ENCODE measurements around the gene RSPH1.

DNA sequence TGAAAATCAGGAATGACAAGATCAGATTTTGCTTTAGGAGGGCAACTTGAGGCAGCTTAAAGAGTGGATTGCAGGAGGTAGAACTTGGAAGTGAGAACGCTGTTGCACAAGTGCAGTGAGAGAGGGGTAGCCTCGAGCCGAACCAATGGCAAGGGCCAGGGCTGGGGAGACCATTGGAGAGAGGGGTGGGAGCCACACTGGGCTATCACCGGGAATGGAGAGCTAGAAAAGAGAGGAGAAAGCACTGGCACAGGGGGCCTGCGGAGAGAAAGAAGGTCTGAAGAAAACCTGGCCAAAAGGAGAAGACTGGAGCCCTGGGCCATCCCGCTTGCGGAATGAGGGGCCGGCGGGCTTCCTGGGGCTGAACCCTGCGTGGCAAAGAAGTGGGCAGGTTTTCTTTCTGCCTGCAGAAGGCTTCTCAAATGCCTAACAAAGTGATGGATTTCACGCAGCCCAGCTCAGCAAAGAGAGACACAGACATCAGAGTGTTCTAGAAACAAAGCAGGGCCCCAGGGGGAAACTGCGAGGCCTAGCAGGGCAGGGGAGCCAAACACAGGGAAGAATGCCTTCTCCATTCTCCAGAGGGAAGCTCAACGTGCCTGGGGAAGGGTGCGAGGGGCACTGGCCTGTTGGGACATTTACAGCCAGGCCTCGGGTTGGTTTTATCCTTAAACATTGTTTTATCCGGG is 16.5 kb upstream of the RSPH1 start:
- no peak for TF ChIP-seq POLR2A (IDR thresholded peaks at IDR 0.05)
- TF ChIP-seq POLR2AphosphoS5 (IDR thresholded peaks at IDR 0.05): no peak
